K562 (cell line): ENCODE measurements around the gene THEM4. TPM values are rescaled to one million over a fixed set of nuclear protein-coding genes. Genes with fewer than 3 reads are reported as not detected.
A peak's percentile ranks its signal among the peaks of the same experiment; 100 is the strongest.

Experiments used
- ATAC-seq: fragments of 200-7000 bp; cut with Tn5 transposase; 3 replicates; pipeline ENCODE4 v1.9.1; 2020; ENCODE audit warnings: moderate library complexity
- BruUV-seq: library from RNA; stranded (reverse); fragments of 400-500 nt; replicated peaks from 2 replicates; lab custom pipeline; 2021; lab: Mats Ljungman, UMichigan
- CTCF ChIA-PET: fragments of 300-600 bp; formaldehyde crosslinking; extraction: SDS; loops from one replicate; lab custom pipeline; 2021; ENCODE audit warnings: low intra/inter-chr PET ratio; lab: Yijun Ruan, JAX
- POLR2A ChIA-PET: fragments of 300-600, 350-650 bp; sonication (Branson Sonifier 250); formaldehyde crosslinking; extraction: SDS; loops from one replicate; lab custom pipeline; 2021; ENCODE audit warnings: antibody characterized with exemption, inconsistent platforms; lab: Yijun Ruan, JAX
- DNase-seq, 4 experiments: peaks; one replicate each; pipeline versions ENCODE4 v3.0.0 to v3.0.0-alpha.2; 2011 to 2018; ENCODE audit warnings: low spot score in 3 of 4, mixed read lengths in 3 of 4; ENCODE audit errors: extremely low read depth in 1 of 4
- FAIRE-seq: peaks from 2 replicates; lab custom pipeline; 2011; peaks lifted over from hg19 to GRCh38; lab: Jason Lieb, UNC
- H2AFZ ChIP-seq: 2 replicates; pipeline ENCODE4 v1.6.0; 2011; ENCODE audit warnings: low read depth, low read length, control low read depth, inconsistent platforms
- H3K27ac ChIP-seq: fragments of 200-600 bp; 3 replicates; pipeline ENCODE4 v1.8.0; 2011; ENCODE audit warnings: low read depth, mild to moderate bottlenecking, control low read depth, inconsistent platforms, low read length, moderate library complexity, mixed read lengths; ENCODE audit errors: extremely low read depth
- H3K27me3 ChIP-seq, 2 experiments: fragments of 300-600 bp in 1 of 2; 2 replicates in 1 of 2; 3 replicates in 1 of 2; pipeline versions ENCODE4 v1.6.0 to v1.8.0; 2011; ENCODE audit warnings: inconsistent platforms in 2 of 2, low read length in 2 of 2, mild to moderate bottlenecking in 1 of 2, mixed read lengths in 1 of 2, moderate library complexity in 1 of 2; ENCODE audit not compliant: control insufficient read depth in 2 of 2, insufficient read depth in 2 of 2
- H3K36me3 ChIP-seq: fragments of 300-600 bp; 3 replicates; pipeline ENCODE4 v1.8.0; 2011; ENCODE audit warnings: mild to moderate bottlenecking, low read length, inconsistent platforms; ENCODE audit not compliant: control insufficient read depth, insufficient read depth
- H3K4me1 ChIP-seq, 2 experiments: fragments of 200-600 bp in 1 of 2; replicated peaks in 1 of 2; 2 replicates in 1 of 2; 3 replicates in 1 of 2; pipeline versions ENCODE4 v1.5.1 to v1.8.0; 2011; ENCODE audit warnings: inconsistent platforms in 2 of 2, low read length in 2 of 2, mild to moderate bottlenecking in 1 of 2, mixed read lengths in 1 of 2, moderate library complexity in 1 of 2; ENCODE audit not compliant: control insufficient read depth in 2 of 2, insufficient read depth in 2 of 2
- H3K4me2 ChIP-seq: 2 replicates; pipeline ENCODE4 v1.6.1; 2011; ENCODE audit warnings: low read length, control low read depth, inconsistent platforms, mixed read lengths; ENCODE audit not compliant: insufficient read depth
- H3K4me3 ChIP-seq: fragments of 200-600 bp; sonication (generic), shearing (Covaris generic); 2 replicates; pipeline ENCODE4 v1.5.1; 2016; ENCODE audit warnings: control low read depth, inconsistent platforms
- H3K79me2 ChIP-seq: fragments of 200-600 bp; 3 replicates; pipeline ENCODE4 v1.8.0; 2011; ENCODE audit warnings: low read length, inconsistent platforms; ENCODE audit not compliant: control insufficient read depth, insufficient read depth
- H3K9ac ChIP-seq, 2 experiments: 2 replicates each; pipeline versions ENCODE4 v1.6.0 to v1.6.1; 2011; ENCODE audit warnings: low read depth in 2 of 2, low read length in 2 of 2, control low read depth in 1 of 2, inconsistent platforms in 1 of 2, mild to moderate bottlenecking in 1 of 2, mixed read lengths in 1 of 2; ENCODE audit not compliant: insufficient read depth in 1 of 2
- H3K9me1 ChIP-seq: one replicate; pipeline ENCODE4 v1.6.0; 2011; ENCODE audit warnings: inconsistent platforms, mild to moderate bottlenecking, low read length, moderate library complexity; ENCODE audit not compliant: control insufficient read depth, insufficient read depth
- H3K9me3 ChIP-seq: replicated peaks from 2 replicates; pipeline ENCODE4 v1.5.1; 2011; ENCODE audit warnings: low read depth, low read length, inconsistent platforms; ENCODE audit not compliant: control insufficient read depth, insufficient read depth
- H4K20me1 ChIP-seq: replicated peaks from 2 replicates; pipeline ENCODE4 v1.6.1; 2011; ENCODE audit warnings: low read length, inconsistent platforms, mixed read lengths; ENCODE audit not compliant: control insufficient read depth, insufficient read depth
- ESRRA ChIP-seq: fragments of 450-650 bp; IDR thresholded peaks from 2 replicates; pipeline ENCODE4 v1.6.1; 2014; ENCODE audit warnings: low read depth, mild to moderate bottlenecking, moderate library complexity, borderline replicate concordance
- HNRNPK ChIP-seq: fragments of 200-400 bp; formaldehyde crosslinking; IDR thresholded peaks from one replicate; pipeline ENCODE4 v1.6.1; 2018; ENCODE audit warnings: mild to moderate bottlenecking, low read depth, low read length; ENCODE audit not compliant: poor library complexity, severe bottlenecking
- RBFOX2 ChIP-seq: fragments of 200-400 bp; formaldehyde crosslinking; IDR thresholded peaks from 2 replicates; pipeline ENCODE4 v1.6.1; 2017; ENCODE audit warnings: low read depth, mild to moderate bottlenecking, low read length, moderate library complexity
- SAFB ChIP-seq: fragments of 200-400 bp; formaldehyde crosslinking; IDR thresholded peaks from 2 replicates; pipeline ENCODE4 v1.6.1; 2017; ENCODE audit warnings: low read depth, low read length, borderline replicate concordance
- TFAM ChIP-seq: fragments of 250-450 bp; sonication (Bioruptor Pico); conservative IDR thresholded peaks from 2 replicates; pipeline ENCODE4 v1.5.0; 2021; ENCODE audit warnings: mild to moderate bottlenecking, moderate library complexity
- WGBS: fragments of 100-300 bp; shearing (Covaris generic); methylation state at CpG from one replicate; pipeline ENCODE4 v1.1.6; 2016; ENCODE audit warnings: low coverage, mixed read lengths; ENCODE audit not compliant: insufficient coverage; ENCODE audit errors: missing lambda C conversion rate; 5-methylcytosine and 5-hydroxymethylcytosine counted together
- in situ Hi-C: fragments of 300-500 bp; cut with MboI; formaldehyde crosslinking; loops from 4 replicates; pipeline ENCODE4 v1.15.0; 2018; ENCODE audit warnings: inconsistent platforms, mixed read lengths
- intact Hi-C: fragments of 100-400 bp; cut with micrococcal nuclease; formaldehyde crosslinking; loops from 2 replicates; pipeline ENCODE4 v1.14.2; 2022
- polyA plus RNA-seq, 8 experiments: library from polyadenylated mRNA; depleted of rRNA in 4 of 8; stranded (reverse) in 5 of 8; unstranded in 3 of 8; fragments of >200 nt; fragmentation: Nextera tagmentation in 2 of 8; fragmentation: Illumina TruSeq in 1 of 8; extraction: Ambion mirVana in 2 of 8; extraction: Trizol in 1 of 8; gene quantifications; 2 replicates each; pipeline versions ENCODE4 v1.2.1 to v1.2.3, GENCODE V29; 2011 to 2014; ENCODE audit warnings: inconsistent platforms in 1 of 8, missing spikeins in 1 of 8
- total RNA-seq, 7 experiments: library from RNA; depleted of rRNA in 6 of 7; stranded (reverse); fragments of >200 nt in 6 of 7; fragmentation: Illumina TruSeq in 2 of 7; extraction: Trizol in 2 of 7; gene quantifications; 2 replicates each; pipeline versions ENCODE4 v1.2.1 to v1.2.3, GENCODE V29; 2011 to 2021; ENCODE audit warnings: low replicate concordance in 1 of 7
- TF ChIP-seq, protein P1 (sequence below): sonication (generic); formaldehyde crosslinking; IDR thresholded peaks from 2 replicates; pipeline ENCODE4 v1.8.1; 2023; ENCODE audit warnings: mild to moderate bottlenecking, missing genetic modification reagents

THEM4 gene
- total and polyA plus RNA-seq, 9 of the 15 experiments (the other 6 are each of a cell fraction or from before 2014, with no cell fraction given) = 8.6 to 71.9 (median 35.3) TPM

- Histone ChIP-seq H3K9ac (no peak overlapping the region), H3K4me3 (no peak overlapping the region), H2AFZ (no peak overlapping the region), H3K36me3 (no peaks in the 10 kb centered on the region), H3K9me1 (no peaks in the 10 kb centered on the region), H3K27ac (no peak overlapping the region), H3K4me2 (no peak overlapping the region), H4K20me1 (no peaks in the 10 kb centered on the region), H3K27me3 (peaks cover 4 to 12% of the 10 kb centered on the region in 2 experiments; a peak in 3 of 5 replicates), H3K4me1 (peaks cover 0 to 13% of the 10 kb centered on the region in 2 experiments; a peak in 2 of 5 replicates), H3K9me3 (no peaks in the 10 kb centered on the region), H3K79me2 (no peaks in the 10 kb centered on the region)
- in situ Hi-C loops = no loop called here
- CTCF ChIA-PET = no interaction called here
- no TSS peak for BruUV-seq
- intact Hi-C loops = no loop called here
- no peak for DNase-seq
- ATAC-seq = no peak
- no peak for TF ChIP-seq TFAM (CRISPR knock-in tag)
- TF ChIP-seq RBFOX2 = no peak
- no peak for TF ChIP-seq SAFB
- no peak for FAIRE-seq
- POLR2A ChIA-PET = no interaction called here
These were observed 68.9 kb downstream of the THEM4 start for GRCh38 chr1:151840421-151840820.

DNA sequence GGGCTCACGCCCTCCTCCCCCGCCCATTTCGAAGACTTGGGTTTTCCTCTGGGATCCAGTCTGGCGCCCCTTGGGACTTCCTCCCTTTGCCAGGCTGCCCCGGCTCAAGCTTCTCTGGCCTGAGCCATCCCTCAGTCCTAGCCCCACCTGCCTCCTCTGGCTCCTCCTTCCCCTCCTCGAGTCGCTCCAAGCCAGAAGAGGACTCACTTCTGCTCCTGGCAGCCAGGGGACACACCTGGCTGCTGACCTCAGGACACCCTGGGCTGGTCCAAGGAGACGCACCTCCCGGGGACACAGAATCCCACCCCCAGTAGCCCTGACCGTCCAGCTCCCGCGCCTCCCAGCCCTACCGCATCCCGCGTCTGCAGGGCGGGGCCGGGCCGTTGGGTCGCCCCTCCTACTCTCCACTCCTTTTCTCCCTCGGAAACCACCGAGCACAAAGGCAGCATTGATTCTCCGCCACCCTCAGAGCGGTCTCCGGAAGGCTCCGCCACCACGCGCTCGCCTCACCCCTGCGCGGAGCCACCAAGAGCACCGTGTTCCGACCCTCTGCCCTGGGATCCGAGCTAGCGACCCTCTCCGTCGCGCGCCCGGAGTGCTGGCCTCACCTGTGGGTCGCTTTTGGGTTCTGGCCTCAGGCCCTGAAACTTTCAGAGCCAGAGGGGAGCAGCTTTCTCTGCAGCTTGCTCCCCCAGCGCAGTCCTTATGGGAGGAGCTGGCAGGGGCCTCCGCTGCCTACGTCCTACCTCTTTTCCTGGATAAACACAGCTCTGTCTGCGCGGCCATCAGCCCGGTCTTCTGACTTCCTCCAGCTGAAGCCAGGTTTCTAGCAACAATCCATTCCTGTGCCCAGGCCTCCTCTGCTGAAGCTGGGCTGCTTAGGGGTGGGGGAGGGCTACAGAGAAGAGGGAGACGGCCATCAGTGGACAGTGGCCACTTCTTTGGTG, 69.6 kb downstream of the THEM4 start, which contains the start of gene C2CD4D:
Gene C2CD4D (minus strand): TSS at position 364 of the 947 bp plus-strand sequence. CDS start 831 bp downstream, outside the sequence.
- Histone ChIP-seq H3K4me3 (no peak within 1 kb of the TSS), H4K20me1 (no peaks in the 10 kb centered on the region), H3K4me1 (peaks cover 0 to 13% of the 10 kb centered on the region in 2 experiments; a peak in 2 of 5 replicates), H3K36me3 (no peaks in the 10 kb centered on the region), H3K4me2 (no peak within 1 kb of the TSS; the same call in 1 of the 2 replicates), H3K79me2 (no peaks in the 10 kb centered on the region), H3K9me3 (no peaks in the 10 kb centered on the region), H3K9ac (peak within 1 kb of the TSS in 1 of 2 experiments; percentile 57; a peak in 1 of 4 replicates), H3K9me1 (no peaks in the 10 kb centered on the region), H3K27ac (no peak within 1 kb of the TSS), H3K27me3 (peaks cover 4 to 12% of the 10 kb centered on the region in 2 experiments; a peak in 3 of 5 replicates), H2AFZ (no peak within 1 kb of the TSS)
- no TSS peak for BruUV-seq
- POLR2A ChIA-PET = no interaction called here
- in situ Hi-C loops (no loop called here), intact Hi-C loops (loop anchor here (5.0 kb wide), 2 partner anchors 247 to 537 kb away; no protein-coding TSS in a partner anchor)
- DNase-seq (peak in 2 of 4 experiments; percentile 31 to 39), FAIRE-seq (no peak), ATAC-seq (no peak)
- TF ChIP-seq HNRNPK (no peak), ESRRA (no peak)
- TF ChIP-seq, protein P1, sequence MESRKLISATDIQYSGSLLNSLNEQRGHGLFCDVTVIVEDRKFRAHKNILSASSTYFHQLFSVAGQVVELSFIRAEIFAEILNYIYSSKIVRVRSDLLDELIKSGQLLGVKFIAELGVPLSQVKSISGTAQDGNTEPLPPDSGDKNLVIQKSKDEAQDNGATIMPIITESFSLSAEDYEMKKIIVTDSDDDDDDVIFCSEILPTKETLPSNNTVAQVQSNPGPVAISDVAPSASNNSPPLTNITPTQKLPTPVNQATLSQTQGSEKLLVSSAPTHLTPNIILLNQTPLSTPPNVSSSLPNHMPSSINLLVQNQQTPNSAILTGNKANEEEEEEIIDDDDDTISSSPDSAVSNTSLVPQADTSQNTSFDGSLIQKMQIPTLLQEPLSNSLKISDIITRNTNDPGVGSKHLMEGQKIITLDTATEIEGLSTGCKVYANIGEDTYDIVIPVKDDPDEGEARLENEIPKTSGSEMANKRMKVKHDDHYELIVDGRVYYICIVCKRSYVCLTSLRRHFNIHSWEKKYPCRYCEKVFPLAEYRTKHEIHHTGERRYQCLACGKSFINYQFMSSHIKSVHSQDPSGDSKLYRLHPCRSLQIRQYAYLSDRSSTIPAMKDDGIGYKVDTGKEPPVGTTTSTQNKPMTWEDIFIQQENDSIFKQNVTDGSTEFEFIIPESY (CRISPR knock-in tag) = peak; percentile 37; the same call in 1 of the 2 replicates
- CTCF ChIA-PET = no interaction called here
- WGBS = 17% methylated on average over 27 of the region's 47 CpGs
